SK-N-SH (cell line): ENCODE results near the gene MX1. TPM values are rescaled to one million over a fixed set of nuclear protein-coding genes. Genes with fewer than 3 reads are reported as not detected.

ENCODE experiments used
- CTCF ChIA-PET: fragments of 300-600, 350-600 bp; formaldehyde crosslinking; extraction: SDS; loops from one replicate; lab custom pipeline; 2021; lab: Yijun Ruan, JAX
- POLR2A ChIA-PET: fragments of 350-600 bp; sonication (Branson Sonifier 250); formaldehyde crosslinking; extraction: SDS; loops from one replicate; lab custom pipeline; 2020; ENCODE audit warnings: antibody characterized with exemption, inconsistent platforms; lab: Yijun Ruan, JAX
- DNase-seq: peaks from one replicate; pipeline ENCODE4 v3.0.0; 2012
- H2AFZ ChIP-seq: fragments of 200-600 bp; sonication (generic); 2 replicates; pipeline ENCODE4 v1.8.1; 2016; ENCODE audit warnings: antibody characterized with exemption, mild to moderate bottlenecking, low read depth
- H3F3A ChIP-seq: fragments of 200-600 bp; sonication (generic); replicated peaks from 2 replicates; pipeline ENCODE3; 2016; ENCODE audit warnings: antibody characterized with exemption, mild to moderate bottlenecking; ENCODE audit not compliant: insufficient read depth
- H3K27ac ChIP-seq, 2 experiments: fragments of 200-500 bp in 1 of 2; fragments of 200-600 bp in 1 of 2; sonication (Bioruptor generic) in 1 of 2; sonication (generic), shearing (Covaris generic) in 1 of 2; 2 replicates each; pipeline versions ENCODE4 v1.5.1 to v1.6.1; 2014 to 2016; ENCODE audit warnings: low read depth in 2 of 2, inconsistent platforms in 1 of 2, low read length in 1 of 2, mild to moderate bottlenecking in 1 of 2, mixed read lengths in 1 of 2
- H3K27me3 ChIP-seq: fragments of 200-600 bp; sonication (generic), shearing (Covaris generic); 2 replicates; pipeline ENCODE4 v1.6.1; 2016; ENCODE audit warnings: mixed run types; ENCODE audit not compliant: insufficient read depth
- H3K36me3 ChIP-seq, 2 experiments: fragments of 200-500 bp in 1 of 2; fragments of 200-600 bp in 1 of 2; sonication (Bioruptor generic) in 1 of 2; sonication (generic) in 1 of 2; replicated peaks in 1 of 2; 2 replicates each; pipeline versions ENCODE3 to v1.5.1; 2014 to 2016; ENCODE audit warnings: low read length in 1 of 2, mild to moderate bottlenecking in 1 of 2; ENCODE audit not compliant: insufficient read depth in 2 of 2, control insufficient read depth in 1 of 2
- H3K4me1 ChIP-seq, 2 experiments: fragments of 200-500 bp in 1 of 2; fragments of 200-600 bp in 1 of 2; sonication (Bioruptor generic) in 1 of 2; sonication (generic), shearing (Covaris generic) in 1 of 2; 2 replicates each; pipeline versions ENCODE4 v1.5.1 to v1.6.1; 2014 to 2016; ENCODE audit warnings: low read depth in 1 of 2, low read length in 1 of 2, mixed run types in 1 of 2; ENCODE audit not compliant: insufficient read depth in 2 of 2, control insufficient read depth in 1 of 2
- H3K4me2 ChIP-seq: fragments of 200-600 bp; sonication (generic), shearing (Covaris generic); 2 replicates; pipeline ENCODE4 v1.6.1; 2017; ENCODE audit warnings: mixed run types
- H3K4me3 ChIP-seq, 2 experiments: fragments of 200-500 bp in 1 of 2; fragments of 200-600 bp in 1 of 2; sonication (Bioruptor generic) in 1 of 2; sonication (generic), shearing (Covaris generic) in 1 of 2; 2 replicates each; pipeline versions ENCODE4 v1.5.1 to v1.8.1; 2014 to 2016; ENCODE audit warnings: low read depth in 2 of 2, inconsistent platforms in 1 of 2, low read length in 1 of 2, mild to moderate bottlenecking in 1 of 2, mixed read lengths in 1 of 2, moderate library complexity in 1 of 2
- H3K79me2 ChIP-seq: fragments of 200-600 bp; sonication (generic); 2 replicates; pipeline ENCODE4 v1.8.1; 2017; ENCODE audit warnings: mild to moderate bottlenecking; ENCODE audit not compliant: insufficient read depth
- H3K9ac ChIP-seq: fragments of 200-600 bp; sonication (generic); 2 replicates; pipeline ENCODE4 v1.6.1; 2017; ENCODE audit warnings: mixed run types
- H3K9me2 ChIP-seq: fragments of 200-600 bp; sonication (generic); 2 replicates; pipeline ENCODE4 v1.6.1; 2017; ENCODE audit warnings: mixed run types
- H3K9me3 ChIP-seq: fragments of 200-600 bp; sonication (generic); 2 replicates; pipeline ENCODE4 v1.6.1; 2017; ENCODE audit warnings: mixed run types, mild to moderate bottlenecking, moderate library complexity
- H4K20me1 ChIP-seq: fragments of 200-600 bp; sonication (generic); 2 replicates; pipeline ENCODE4 v1.6.1; 2017; ENCODE audit warnings: mild to moderate bottlenecking, mixed run types; ENCODE audit not compliant: insufficient read depth
- ELF1 ChIP-seq: IDR thresholded peaks from 2 replicates; pipeline ENCODE4 v1.4.0; 2012
- EP300 ChIP-seq, 2 experiments: IDR thresholded peaks; 2 replicates each; pipeline versions ENCODE4 v1.4.0 to v1.6.1; 2012; ENCODE audit warnings: borderline replicate concordance in 1 of 2, low read depth in 1 of 2, low read length in 1 of 2
- FOXJ3 ChIP-seq: sonication (generic); formaldehyde crosslinking; IDR thresholded peaks from 2 replicates; pipeline ENCODE4 v1.5.1; 2020; ENCODE audit warnings: mild to moderate bottlenecking, missing genetic modification reagents
- GATA2 ChIP-seq: sonication (generic); formaldehyde crosslinking; IDR thresholded peaks from 2 replicates; pipeline ENCODE4 v1.5.0; 2020; ENCODE audit warnings: mild to moderate bottlenecking, missing genetic modification reagents
- JUND ChIP-seq: IDR thresholded peaks from 2 replicates; pipeline ENCODE4 v1.4.0; 2012
- MEF2A ChIP-seq: IDR thresholded peaks from 2 replicates; pipeline ENCODE4 v1.4.0; 2012; ENCODE audit warnings: low read depth, borderline replicate concordance
- NRF1 ChIP-seq: IDR thresholded peaks from 2 replicates; pipeline ENCODE4 v1.6.1; 2012; ENCODE audit warnings: low read depth, mild to moderate bottlenecking, low read length
- RCOR1 ChIP-seq: fragments of 150-350 bp; IDR thresholded peaks from 2 replicates; pipeline ENCODE4 v1.6.1; 2017; ENCODE audit warnings: antibody characterized with exemption, low read length
- SMC3 ChIP-seq: IDR thresholded peaks from 2 replicates; pipeline ENCODE4 v1.6.1; 2012; ENCODE audit warnings: low read depth, low read length, improper control_type of control experiment
- TAF1 ChIP-seq: IDR thresholded peaks from 2 replicates; pipeline ENCODE4 v1.6.1; 2012; ENCODE audit warnings: low read depth, mild to moderate bottlenecking, low read length, moderate library complexity, borderline replicate concordance
- TEAD4 ChIP-seq: IDR thresholded peaks from 2 replicates; pipeline ENCODE4 v1.4.0; 2012; ENCODE audit warnings: mild to moderate bottlenecking, borderline replicate concordance; ENCODE audit not compliant: insufficient read depth
- WGBS: methylation state at CpG from one replicate; pipeline ENCODE4 v1.1.6; 2017; ENCODE audit warnings: low lambda C conversion rate; 5-methylcytosine and 5-hydroxymethylcytosine counted together
- polyA plus RNA-seq, 3 experiments: library from polyadenylated mRNA; depleted of rRNA; stranded (reverse); fragments of >200 nt; gene quantifications; 2 replicates each; pipeline ENCODE4 v1.2.3, GENCODE V29; 2012
- TF ChIP-seq, protein P1 (sequence below): IDR thresholded peaks from 2 replicates; pipeline ENCODE4 v1.4.0; 2012; ENCODE audit warnings: low read depth, borderline replicate concordance
- TF ChIP-seq, protein P2 (sequence below): IDR thresholded peaks from 2 replicates; pipeline ENCODE4; 2012
- TF ChIP-seq, protein P3 (sequence below): IDR thresholded peaks from 2 replicates; pipeline ENCODE4 v1.6.1; 2012; ENCODE audit warnings: mild to moderate bottlenecking, low read depth, low read length, moderate library complexity
- TF ChIP-seq, protein P4 (sequence below): fragments of 150-350 bp; IDR thresholded peaks from 2 replicates; pipeline ENCODE4 v1.6.1; 2016; ENCODE audit warnings: mild to moderate bottlenecking, low read depth, low read length

Gene MX1
- polyA plus RNA-seq, 1 of the 3 experiments (the other 2 are of a cell fraction), result 1.9 TPM

DNA sequence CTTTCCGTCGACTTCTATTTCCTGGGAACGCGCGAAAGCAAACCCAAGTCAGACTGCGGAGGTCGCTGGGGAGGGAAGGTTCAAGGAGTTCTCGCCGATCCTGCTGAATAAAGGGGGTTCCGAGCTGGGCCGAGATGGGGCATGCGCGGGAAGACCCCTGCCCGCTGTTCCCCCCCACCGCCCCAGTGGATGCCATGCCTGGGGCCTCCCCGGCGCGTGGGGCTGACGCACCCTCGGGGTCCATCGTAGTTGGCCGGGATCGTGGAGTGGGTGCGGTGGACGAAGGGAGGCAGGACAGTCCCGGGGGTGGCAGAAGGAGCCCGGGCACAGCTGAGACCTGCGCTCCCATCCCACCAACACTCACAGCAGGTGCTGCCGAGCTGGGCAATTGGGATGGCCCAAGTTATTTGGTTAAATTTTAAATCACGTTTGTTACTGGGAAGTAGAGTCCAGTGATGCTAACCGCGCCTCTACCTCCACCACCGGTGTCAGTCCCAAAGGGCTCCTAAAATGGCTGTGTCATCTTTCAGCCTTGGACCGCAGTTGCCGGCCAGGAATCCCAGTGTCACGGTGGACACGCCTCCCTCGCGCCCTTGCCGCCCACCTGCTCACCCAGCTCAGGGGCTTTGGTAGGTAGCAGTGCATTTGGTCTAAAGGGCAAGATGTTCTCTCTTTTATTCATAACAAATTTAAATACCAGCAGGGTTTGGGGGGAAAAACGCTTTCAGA lies 801 bp downstream of the MX1 start (continued):
- TF ChIP-seq TAF1, result no peak
- no peak for TF ChIP-seq JUND
- no peak for TF ChIP-seq ELF1
- TF ChIP-seq, all 33 proteins: peak for 0

DNA sequence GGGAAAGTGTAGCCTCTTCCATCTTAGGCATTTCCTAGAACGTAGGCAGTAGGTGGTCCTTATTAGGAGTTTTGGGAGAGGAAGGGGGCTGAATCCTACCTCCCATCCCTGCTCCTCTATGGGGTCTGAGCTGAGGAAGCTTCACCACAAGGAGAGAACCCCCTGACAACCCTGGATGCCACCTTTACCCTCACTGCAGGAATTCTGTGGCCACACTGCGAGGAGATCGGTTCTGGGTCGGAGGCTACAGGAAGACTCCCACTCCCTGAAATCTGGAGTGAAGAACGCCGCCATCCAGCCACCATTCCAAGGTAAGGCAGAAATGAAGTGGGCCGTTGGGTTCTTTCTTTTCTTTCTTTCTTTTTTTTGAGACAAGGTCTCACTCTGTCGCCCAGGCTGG lies 1.5 kb downstream of the MX1 start:
- Histone ChIP-seq H2AFZ (no peak overlapping the region), H3K9ac (no peak overlapping the region), H3K9me2 (no peaks in the 10 kb centered on the region), H3F3A (no peaks in the 10 kb centered on the region), H3K9me3 (no peaks in the 10 kb centered on the region), H3K27me3 (0 out of 2 replicates have a peak, but pooled peaks cover 12% of the 10 kb centered on the region), H3K4me2 (no peak overlapping the region), H3K79me2 (no peaks in the 10 kb centered on the region), H3K4me1 (no peaks in the 10 kb centered on the region), H3K27ac (no peak overlapping the region), H4K20me1 (no peaks in the 10 kb centered on the region), H3K36me3 (no peaks in the 10 kb centered on the region), H3K4me3 (no peak overlapping the region)
- ChIA-PET POLR2A (no interaction called here), CTCF (no interaction called here)
- TF ChIP-seq, protein P1, sequence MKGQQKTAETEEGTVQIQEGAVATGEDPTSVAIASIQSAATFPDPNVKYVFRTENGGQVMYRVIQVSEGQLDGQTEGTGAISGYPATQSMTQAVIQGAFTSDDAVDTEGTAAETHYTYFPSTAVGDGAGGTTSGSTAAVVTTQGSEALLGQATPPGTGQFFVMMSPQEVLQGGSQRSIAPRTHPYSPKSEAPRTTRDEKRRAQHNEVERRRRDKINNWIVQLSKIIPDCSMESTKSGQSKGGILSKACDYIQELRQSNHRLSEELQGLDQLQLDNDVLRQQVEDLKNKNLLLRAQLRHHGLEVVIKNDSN, result no peak
- TF ChIP-seq RCOR1 (no peak), FOXJ3 (no peak), GATA2 (CRISPR knock-in tag) (no peak)
- 90% methylated on average over 6 of the region's 8 CpGs for WGBS
- no peak for DNase-seq

DNA sequence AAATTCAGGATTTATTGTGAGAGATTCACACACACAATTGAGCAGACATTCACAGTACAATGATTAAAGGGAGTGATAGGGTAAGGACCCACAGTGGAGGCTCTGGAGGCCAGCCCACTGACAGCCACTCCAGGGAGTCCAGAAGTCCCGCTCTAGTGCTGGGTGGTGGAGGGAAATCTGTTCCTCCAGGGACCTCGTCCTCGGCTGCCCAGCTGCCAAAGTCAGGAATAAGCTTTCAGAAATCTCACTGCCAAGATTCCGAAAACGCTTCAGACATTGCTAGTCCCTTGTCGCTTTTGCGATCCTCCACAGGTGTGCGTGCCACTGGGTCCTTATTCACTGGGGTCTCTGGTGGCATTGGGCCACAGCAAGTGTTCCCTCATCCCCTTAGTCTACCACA lies 2.3 kb downstream of the MX1 start:
- Histone ChIP-seq H3K27ac (no peak overlapping the region), H3K9me2 (no peaks in the 10 kb centered on the region), H2AFZ (no peak overlapping the region), H3K27me3 (0 out of 2 replicates have a peak, but pooled peaks cover 12% of the 10 kb centered on the region), H3K36me3 (no peaks in the 10 kb centered on the region), H4K20me1 (no peaks in the 10 kb centered on the region)
- TF ChIP-seq, protein P2, sequence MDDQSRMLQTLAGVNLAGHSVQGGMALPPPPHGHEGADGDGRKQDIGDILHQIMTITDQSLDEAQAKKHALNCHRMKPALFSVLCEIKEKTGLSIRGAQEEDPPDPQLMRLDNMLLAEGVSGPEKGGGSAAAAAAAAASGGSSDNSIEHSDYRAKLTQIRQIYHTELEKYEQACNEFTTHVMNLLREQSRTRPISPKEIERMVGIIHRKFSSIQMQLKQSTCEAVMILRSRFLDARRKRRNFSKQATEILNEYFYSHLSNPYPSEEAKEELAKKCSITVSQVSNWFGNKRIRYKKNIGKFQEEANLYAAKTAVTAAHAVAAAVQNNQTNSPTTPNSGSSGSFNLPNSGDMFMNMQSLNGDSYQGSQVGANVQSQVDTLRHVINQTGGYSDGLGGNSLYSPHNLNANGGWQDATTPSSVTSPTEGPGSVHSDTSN, result no peak
- TF ChIP-seq EP300 (IDR thresholded peaks at IDR 0.05; ENCODE audit: borderline replicate concordance in 1 of 2, low read depth in 1 of 2, low read length in 1 of 2), result no peak
- TF ChIP-seq GATA2 (CRISPR knock-in tag), result no peak
- TF ChIP-seq, protein P3, sequence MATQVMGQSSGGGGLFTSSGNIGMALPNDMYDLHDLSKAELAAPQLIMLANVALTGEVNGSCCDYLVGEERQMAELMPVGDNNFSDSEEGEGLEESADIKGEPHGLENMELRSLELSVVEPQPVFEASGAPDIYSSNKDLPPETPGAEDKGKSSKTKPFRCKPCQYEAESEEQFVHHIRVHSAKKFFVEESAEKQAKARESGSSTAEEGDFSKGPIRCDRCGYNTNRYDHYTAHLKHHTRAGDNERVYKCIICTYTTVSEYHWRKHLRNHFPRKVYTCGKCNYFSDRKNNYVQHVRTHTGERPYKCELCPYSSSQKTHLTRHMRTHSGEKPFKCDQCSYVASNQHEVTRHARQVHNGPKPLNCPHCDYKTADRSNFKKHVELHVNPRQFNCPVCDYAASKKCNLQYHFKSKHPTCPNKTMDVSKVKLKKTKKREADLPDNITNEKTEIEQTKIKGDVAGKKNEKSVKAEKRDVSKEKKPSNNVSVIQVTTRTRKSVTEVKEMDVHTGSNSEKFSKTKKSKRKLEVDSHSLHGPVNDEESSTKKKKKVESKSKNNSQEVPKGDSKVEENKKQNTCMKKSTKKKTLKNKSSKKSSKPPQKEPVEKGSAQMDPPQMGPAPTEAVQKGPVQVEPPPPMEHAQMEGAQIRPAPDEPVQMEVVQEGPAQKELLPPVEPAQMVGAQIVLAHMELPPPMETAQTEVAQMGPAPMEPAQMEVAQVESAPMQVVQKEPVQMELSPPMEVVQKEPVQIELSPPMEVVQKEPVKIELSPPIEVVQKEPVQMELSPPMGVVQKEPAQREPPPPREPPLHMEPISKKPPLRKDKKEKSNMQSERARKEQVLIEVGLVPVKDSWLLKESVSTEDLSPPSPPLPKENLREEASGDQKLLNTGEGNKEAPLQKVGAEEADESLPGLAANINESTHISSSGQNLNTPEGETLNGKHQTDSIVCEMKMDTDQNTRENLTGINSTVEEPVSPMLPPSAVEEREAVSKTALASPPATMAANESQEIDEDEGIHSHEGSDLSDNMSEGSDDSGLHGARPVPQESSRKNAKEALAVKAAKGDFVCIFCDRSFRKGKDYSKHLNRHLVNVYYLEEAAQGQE, result no peak
- TF ChIP-seq NRF1, result no peak
- TF ChIP-seq TAF1, result no peak
- TF ChIP-seq MEF2A, result no peak
- TF ChIP-seq, protein P4, sequence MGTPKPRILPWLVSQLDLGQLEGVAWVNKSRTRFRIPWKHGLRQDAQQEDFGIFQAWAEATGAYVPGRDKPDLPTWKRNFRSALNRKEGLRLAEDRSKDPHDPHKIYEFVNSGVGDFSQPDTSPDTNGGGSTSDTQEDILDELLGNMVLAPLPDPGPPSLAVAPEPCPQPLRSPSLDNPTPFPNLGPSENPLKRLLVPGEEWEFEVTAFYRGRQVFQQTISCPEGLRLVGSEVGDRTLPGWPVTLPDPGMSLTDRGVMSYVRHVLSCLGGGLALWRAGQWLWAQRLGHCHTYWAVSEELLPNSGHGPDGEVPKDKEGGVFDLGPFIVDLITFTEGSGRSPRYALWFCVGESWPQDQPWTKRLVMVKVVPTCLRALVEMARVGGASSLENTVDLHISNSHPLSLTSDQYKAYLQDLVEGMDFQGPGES, result no peak
- TF ChIP-seq RCOR1, result no peak
- TF ChIP-seq SMC3, result no peak
- no peak for TF ChIP-seq TEAD4
- TF ChIP-seq, all 33 proteins: peak for 0
- H3F3A ChIP-seq, result no peaks in the 10 kb centered on the region
- H3K79me2 ChIP-seq, result no peaks in the 10 kb centered on the region
- H3K9ac ChIP-seq, result no peak overlapping the region
- H3K4me3 ChIP-seq, result no peak overlapping the region
- H3K9me3 ChIP-seq, result no peaks in the 10 kb centered on the region
- no peaks in the 10 kb centered on the region for H3K4me1 ChIP-seq
- no peak for DNase-seq
- ChIA-PET CTCF (interaction anchor here (1.1 kb wide), 1 partner anchor 145 kb away, joined by 3 read pairs; no protein-coding TSS in a partner anchor), POLR2A (no interaction called here)
- H3K4me2 ChIP-seq, result no peak overlapping the region
- 90% methylated on average over 6 of the region's 8 CpGs for WGBS
